Measurements from ENCODE around the gene TMEM140. TPM values are rescaled to one million over a fixed set of nuclear protein-coding genes. Genes with fewer than 3 reads are reported as not detected.

Gene TMEM140
- total and polyA plus RNA-seq, 3 donors from 2014 or later, result 5.1 to 11.4 (median 6.3) TPM

GRCh38 chr7:135200821-135201331 is 53.0 kb downstream of the TMEM140 start:
- Histone ChIP-seq H3K4me3 (no peak overlapping the region), H3K27me3 (no peaks in the 10 kb centered on the region), H3K36me3 (ENCODE audit: low read depth, missing control alignments) (no peaks in the 10 kb centered on the region), H3K4me1 (no peaks in the 10 kb centered on the region), H3K9me3 (no peaks in the 10 kb centered on the region), H3K27ac (no peak overlapping the region)
- DNase-seq, result no peak
- WGBS, 2 donors, result 64 to 71% methylated on average over 3 of the region's 3 CpGs
- intact Hi-C loops (cut with DNase I; ENCODE audit: low total_unique reads), result no loop called here
- TF ChIP-seq CTCF (IDR thresholded peaks at IDR 0.05), result no peak
- TF ChIP-seq POLR2A (IDR thresholded peaks at IDR 0.05), result no peak

DNA sequence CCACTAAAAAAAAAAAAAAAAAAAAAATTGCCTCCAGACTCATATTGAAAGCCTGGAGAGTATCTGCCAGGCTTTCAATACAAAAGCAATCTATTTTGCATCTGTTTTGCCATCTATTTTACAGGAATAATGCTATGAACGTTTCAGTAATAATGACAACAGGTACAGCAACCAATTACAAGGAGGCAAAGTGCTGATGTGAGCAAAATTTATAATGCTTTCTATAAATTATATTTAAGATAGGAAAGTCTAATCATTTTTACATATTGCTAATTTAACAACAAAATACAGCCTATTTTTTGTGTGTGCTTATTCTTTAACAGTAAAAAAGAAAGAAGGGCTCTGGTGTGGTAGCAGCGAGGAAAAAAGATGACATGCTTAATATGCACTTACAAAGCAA is 53.5 kb downstream of the TMEM140 start:
- 73 to 91% methylated on average over 2 of the region's 2 CpGs for WGBS, 2 donors
- intact Hi-C loops (cut with DNase I; ENCODE audit: low total_unique reads), result no loop called here
- no peaks in the 10 kb centered on the region for H3K36me3 ChIP-seq (ENCODE audit: low read depth, missing control alignments)

DNA sequence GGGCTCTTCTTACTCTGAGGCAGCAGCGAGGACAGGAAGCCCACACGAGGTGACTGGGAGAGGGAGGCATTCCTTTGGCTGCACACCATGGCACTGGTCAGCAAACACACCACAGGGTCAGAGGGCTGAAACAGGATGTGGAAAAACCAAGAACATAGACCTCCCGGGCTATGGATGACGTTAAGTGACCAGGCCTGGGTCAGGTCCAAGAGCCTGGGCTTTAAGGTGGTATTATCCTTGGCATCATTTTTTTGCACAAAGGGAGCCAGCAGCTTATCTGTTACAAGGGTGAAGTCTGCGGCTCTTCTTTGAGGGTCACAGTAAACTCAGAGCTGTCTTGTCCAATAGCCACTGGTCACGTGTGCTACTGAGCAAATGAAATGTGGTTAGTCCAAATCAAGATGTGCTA is 56.5 kb downstream of the TMEM140 start:
- Histone ChIP-seq H3K36me3 (ENCODE audit: low read depth, missing control alignments) (no peaks in the 10 kb centered on the region), H3K27me3 (no peaks in the 10 kb centered on the region), H3K27ac (peak overlapping the region in 1 of 2 donors; percentile 17), H3K4me1 (peaks cover 8% of the 10 kb centered on the region), H3K9me3 (no peaks in the 10 kb centered on the region), H3K4me3 (no peak overlapping the region)
- no peak for DNase-seq
- intact Hi-C loops (cut with DNase I; ENCODE audit: low total_unique reads), result no loop called here
- TF ChIP-seq POLR2A (IDR thresholded peaks at IDR 0.05) (no peak), CTCF (IDR thresholded peaks at IDR 0.05) (no peak)
- WGBS, 2 donors, result 73 to 75% methylated on average over 6 of the region's 6 CpGs

More for the DNA sequence above, 53.5 kb downstream of the TMEM140 start:
- no peak for DNase-seq
- no peak overlapping the region for H3K27ac ChIP-seq
- H3K4me3 ChIP-seq, result no peak overlapping the region
- H3K4me1 ChIP-seq, result no peaks in the 10 kb centered on the region
- H3K9me3 ChIP-seq, result no peaks in the 10 kb centered on the region
- no peak for TF ChIP-seq POLR2A (IDR thresholded peaks at IDR 0.05)
- no peak for TF ChIP-seq CTCF (IDR thresholded peaks at IDR 0.05)
- H3K27me3 ChIP-seq, result no peaks in the 10 kb centered on the region

GRCh38 chr7:135204876-135205275 is 57.0 kb downstream of the TMEM140 start:
- Histone ChIP-seq H3K4me3 (no peak overlapping the region), H3K4me1 (peaks cover 8% of the 10 kb centered on the region), H3K9me3 (no peaks in the 10 kb centered on the region), H3K27me3 (no peaks in the 10 kb centered on the region), H3K36me3 (ENCODE audit: low read depth, missing control alignments) (no peaks in the 10 kb centered on the region), H3K27ac (no peak overlapping the region)
- intact Hi-C loops (cut with DNase I; ENCODE audit: low total_unique reads), result no loop called here
- TF ChIP-seq CTCF (IDR thresholded peaks at IDR 0.05), result no peak
- no peak for TF ChIP-seq POLR2A (IDR thresholded peaks at IDR 0.05)
- no peak for DNase-seq
- 74 to 82% methylated on average over 5 of the region's 5 CpGs for WGBS, 2 donors

DNA sequence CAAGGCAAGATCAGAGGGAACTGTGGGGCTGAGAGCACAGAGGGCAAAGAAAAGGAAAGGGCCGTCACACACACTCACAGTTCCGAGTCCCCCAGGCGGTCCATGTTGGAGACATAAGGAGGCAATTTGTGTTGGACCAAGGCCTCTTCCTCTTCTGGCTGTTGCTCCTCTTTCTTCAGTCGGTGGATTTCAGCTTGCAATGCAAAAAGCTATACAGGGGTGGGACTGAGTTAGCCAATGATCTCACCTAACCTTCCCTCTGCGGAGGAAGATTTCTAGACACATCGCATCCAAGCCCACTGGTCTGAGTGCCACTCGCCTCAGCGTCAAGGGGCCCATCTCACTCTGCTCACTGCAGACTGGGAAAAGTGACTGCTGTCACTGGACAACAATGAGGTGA is 58.0 kb downstream of the TMEM140 start:
- Histone ChIP-seq H3K36me3 (ENCODE audit: low read depth, missing control alignments) (no peaks in the 10 kb centered on the region), H3K4me1 (peaks cover 17% of the 10 kb centered on the region), H3K9me3 (no peaks in the 10 kb centered on the region), H3K4me3 (no peak overlapping the region), H3K27ac (no peak overlapping the region), H3K27me3 (no peaks in the 10 kb centered on the region)
- intact Hi-C loops (cut with DNase I; ENCODE audit: low total_unique reads), result no loop called here
- WGBS, 2 donors, result 89 to 95% methylated on average over 8 of the region's 8 CpGs
- no peak for DNase-seq
- no peak for TF ChIP-seq CTCF (IDR thresholded peaks at IDR 0.05)
- no peak for TF ChIP-seq POLR2A (IDR thresholded peaks at IDR 0.05)
